HG03025 (cell line): Measurements from ENCODE around the gene NR3C2.

ENCODE experiments used
- ATAC-seq: cut with Tn5 transposase; IDR thresholded peaks from one replicate; pipeline ENCODE4 v1.9.1; 2021; ENCODE audit warnings: mild to moderate bottlenecking, moderate library complexity; ENCODE audit not compliant: unreplicated experiment, low FRiP score

The NR3C2 gene

GRCh38 chr4:148435654-148436406 is 6.4 kb downstream of the NR3C2 start:
- ATAC-seq = no peak

GRCh38 chr4:148434075-148434773 is 8.0 kb downstream of the NR3C2 start:
- ATAC-seq = no peak

- ATAC-seq = no peak
Measured at GRCh38 chr4:148431401-148431800, 10.8 kb downstream of the NR3C2 start.

GRCh38 chr4:148430854-148431253 is 11.4 kb downstream of the NR3C2 start:
- no peak for ATAC-seq

GRCh38 chr4:148429206-148429605 is 13.0 kb downstream of the NR3C2 start:
- ATAC-seq = no peak

GRCh38 chr4:148426643-148427042 is 15.6 kb downstream of the NR3C2 start:
- ATAC-seq = no peak

GRCh38 chr4:148425327-148426110 is 16.7 kb downstream of the NR3C2 start:
- no peak for ATAC-seq

- ATAC-seq = no peak
Measured at GRCh38 chr4:148420397-148420796, 21.8 kb downstream of the NR3C2 start.

- no peak for ATAC-seq
Measured at GRCh38 chr4:148415500-148415899, 26.7 kb downstream of the NR3C2 start.

- no peak for ATAC-seq
Measured at GRCh38 chr4:148412460-148412994, 29.7 kb downstream of the NR3C2 start.

GRCh38 chr4:148405161-148405893 is 36.9 kb downstream of the NR3C2 start:
- ATAC-seq = no peak

GRCh38 chr4:148398988-148399387 is 43.2 kb downstream of the NR3C2 start:
- no peak for ATAC-seq

- ATAC-seq = no peak
Measured at GRCh38 chr4:148397771-148398170, 44.4 kb downstream of the NR3C2 start.

GRCh38 chr4:148396986-148397673 is 45.1 kb downstream of the NR3C2 start:
- ATAC-seq = no peak

GRCh38 chr4:148395771-148396170 is 46.4 kb downstream of the NR3C2 start:
- ATAC-seq = no peak

- no peak for ATAC-seq
Measured at GRCh38 chr4:148391056-148391455, 51.2 kb downstream of the NR3C2 start.

GRCh38 chr4:148390311-148390710 is 51.9 kb downstream of the NR3C2 start:
- ATAC-seq = no peak

GRCh38 chr4:148380291-148380690 is 61.9 kb downstream of the NR3C2 start:
- no peak for ATAC-seq

GRCh38 chr4:148376151-148376550 is 66.1 kb downstream of the NR3C2 start:
- no peak for ATAC-seq

GRCh38 chr4:148375584-148375983 is 66.6 kb downstream of the NR3C2 start:
- no peak for ATAC-seq
